Measurements from ENCODE around the gene FBXO44. TPM values are rescaled to one million over a fixed set of nuclear protein-coding genes. Genes with fewer than 3 reads are reported as not detected.

Gene FBXO44
- polyA plus RNA-seq, 3 donors: 1.5 to 17.8 (median 2.0) TPM

GRCh38 chr1:11622398-11622797, 32.3 kb upstream of the FBXO44 start:
- H4K20me1 ChIP-seq (ENCODE audit: insufficient read depth, low read length): no peaks in the 10 kb centered on the region
- 42% methylated on average over 2 of the region's 3 CpGs for WGBS (ENCODE audit: insufficient coverage)
- Mint-ChIP-seq H3K27ac (no peak overlapping the region), H3K27me3 (ENCODE audit: low read depth in 3 of 3) (peaks cover 5 to 10% (median 8%) of the 10 kb centered on the region in 3 donors), H3K9me3 (no peaks in the 10 kb centered on the region), H3K4me1 (no peaks in the 10 kb centered on the region), H3K36me3 (no peaks in the 10 kb centered on the region), H3K4me3 (no peak overlapping the region)
- H3K9me3 ChIP-seq (replicated peaks in 1 of 2; ENCODE audit: control insufficient read depth in 1 of 2, insufficient read depth in 1 of 2, low read length in 2 of 2): no peaks in the 10 kb centered on the region
- DNase-seq: no peak
- H3K27me3 ChIP-seq (ENCODE audit: control insufficient read depth in 2 of 2, insufficient read depth in 2 of 2, low read length in 2 of 2): no peaks in the 10 kb centered on the region
- intact Hi-C loops (cut with micrococcal nuclease): no loop called here
- no peak overlapping the region for H2AFZ ChIP-seq (ENCODE audit: insufficient read depth, low read depth, low read length, poor library complexity, severe bottlenecking)
- TF ChIP-seq CTCF (IDR thresholded peaks at IDR 0.05): no peak
- no peaks in the 10 kb centered on the region for H3K79me2 ChIP-seq (ENCODE audit: insufficient read depth, low read length)
- H3K4me2 ChIP-seq (replicated peaks; ENCODE audit: extremely low read depth, low read length, poor library complexity, severe bottlenecking): no peak overlapping the region
- no peaks in the 10 kb centered on the region for H3K36me3 ChIP-seq (replicated peaks in 1 of 2; ENCODE audit: control insufficient read depth in 1 of 2, insufficient read depth in 2 of 2, low read length in 2 of 2)
- no peak overlapping the region for H3K9ac ChIP-seq (ENCODE audit: insufficient read depth, low read length, poor library complexity, severe bottlenecking)
- H3K4me1 ChIP-seq (ENCODE audit: control insufficient read depth in 1 of 2, insufficient read depth in 2 of 2, low read length in 2 of 2): no peaks in the 10 kb centered on the region
- no peak overlapping the region for H3K27ac ChIP-seq (ENCODE audit: low read depth in 1 of 2, low read length in 2 of 2)
- H3K4me3 ChIP-seq (replicated peaks in 1 of 3; ENCODE audit: low read depth in 2 of 3, low read length in 3 of 3): no peak overlapping the region

GRCh38 chr1:11623702-11624101, 31.0 kb upstream of the FBXO44 start:
- 93% methylated on average over 3 of the region's 8 CpGs for WGBS (ENCODE audit: insufficient coverage)
- Mint-ChIP-seq H3K27ac (no peak overlapping the region), H3K9me3 (no peaks in the 10 kb centered on the region), H3K4me3 (no peak overlapping the region), H3K36me3 (no peaks in the 10 kb centered on the region), H3K4me1 (no peaks in the 10 kb centered on the region), H3K27me3 (ENCODE audit: low read depth in 3 of 3) (peaks cover 9 to 10% (median 10%) of the 10 kb centered on the region in 3 donors)
- Histone ChIP-seq H3K27me3 (ENCODE audit: control insufficient read depth in 2 of 2, insufficient read depth in 2 of 2, low read length in 2 of 2) (no peaks in the 10 kb centered on the region), H3K9me3 (replicated peaks in 1 of 2; ENCODE audit: control insufficient read depth in 1 of 2, insufficient read depth in 1 of 2, low read length in 2 of 2) (no peaks in the 10 kb centered on the region), H3K9ac (ENCODE audit: insufficient read depth, low read length, poor library complexity, severe bottlenecking) (no peak overlapping the region), H3K4me1 (ENCODE audit: control insufficient read depth in 1 of 2, insufficient read depth in 2 of 2, low read length in 2 of 2) (no peaks in the 10 kb centered on the region), H2AFZ (ENCODE audit: insufficient read depth, low read depth, low read length, poor library complexity, severe bottlenecking) (no peak overlapping the region), H3K4me2 (replicated peaks; ENCODE audit: extremely low read depth, low read length, poor library complexity, severe bottlenecking) (no peak overlapping the region), H3K79me2 (ENCODE audit: insufficient read depth, low read length) (no peaks in the 10 kb centered on the region), H4K20me1 (ENCODE audit: insufficient read depth, low read length) (no peaks in the 10 kb centered on the region), H3K27ac (ENCODE audit: low read depth in 1 of 2, low read length in 2 of 2) (no peak overlapping the region), H3K4me3 (replicated peaks in 1 of 3; ENCODE audit: low read depth in 2 of 3, low read length in 3 of 3) (no peak overlapping the region), H3K36me3 (replicated peaks in 1 of 2; ENCODE audit: control insufficient read depth in 1 of 2, insufficient read depth in 2 of 2, low read length in 2 of 2) (no peaks in the 10 kb centered on the region)
- TF ChIP-seq CTCF (IDR thresholded peaks at IDR 0.05): no peak
- intact Hi-C loops (cut with micrococcal nuclease): no loop called here
- DNase-seq: no peak
